ENCODE measurements around the gene FCGR3A.
"Not testable (repeated sequence)": the region's sequence is repeated elsewhere in the genome, so short reads cannot be mapped to it uniquely, and the experiment has no call there.

Gene FCGR3A

GRCh38 chr1:161549652-161550051 is at the start of gene FCGR3A:
TSS of gene FCGR3A (minus strand) at chr1:161549818. CDS start at chr1:161549736, 82 bp downstream.
- no peak for DNase-seq (ENCODE audit: low spot score)

DNA sequence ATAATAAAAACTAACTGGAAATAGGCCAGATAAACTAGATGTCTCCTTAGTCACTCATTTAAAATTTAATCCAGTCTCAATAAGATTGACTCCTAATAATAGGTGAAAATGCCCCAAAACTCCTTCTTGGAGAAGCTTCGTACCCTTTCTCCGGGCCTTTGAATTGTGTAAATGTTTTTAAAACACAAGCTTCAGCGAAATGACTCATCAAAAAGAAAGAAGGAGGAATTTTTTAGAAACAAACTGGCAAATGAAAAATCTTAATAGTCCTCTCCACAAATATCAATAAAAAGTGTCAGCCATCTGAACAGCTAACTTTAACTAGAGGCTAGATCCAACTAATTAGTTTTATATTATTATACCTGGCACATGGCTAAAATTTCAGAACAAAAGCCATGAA is 47.5 kb upstream of the FCGR3A start:
- not testable (repeated sequence) for DNase-seq (ENCODE audit: low spot score)

DNA sequence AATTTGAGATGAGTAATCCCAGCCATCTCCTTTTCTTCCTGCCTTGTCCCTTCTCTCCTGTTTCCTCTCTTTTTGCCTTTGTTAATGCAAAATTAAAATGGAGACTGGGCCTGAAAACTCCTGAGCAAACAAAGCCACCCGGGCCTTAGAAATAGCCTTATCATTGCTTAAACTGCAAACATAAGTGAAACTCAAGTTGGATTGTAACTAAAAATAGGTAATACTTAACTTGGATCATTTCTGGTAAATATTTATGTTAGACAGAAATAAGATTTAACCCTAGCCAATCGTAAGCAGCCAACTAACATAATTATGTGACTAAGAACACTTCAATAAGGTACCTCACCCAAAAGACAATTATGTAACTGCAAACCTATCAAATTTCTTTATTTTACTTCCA is 46.0 kb upstream of the FCGR3A start:
- not testable (repeated sequence) for DNase-seq (ENCODE audit: low spot score)

- not testable (repeated sequence) for DNase-seq (ENCODE audit: low spot score)
These were observed 45.6 kb upstream of the FCGR3A start for GRCh38 chr1:161595173-161595572.

DNA sequence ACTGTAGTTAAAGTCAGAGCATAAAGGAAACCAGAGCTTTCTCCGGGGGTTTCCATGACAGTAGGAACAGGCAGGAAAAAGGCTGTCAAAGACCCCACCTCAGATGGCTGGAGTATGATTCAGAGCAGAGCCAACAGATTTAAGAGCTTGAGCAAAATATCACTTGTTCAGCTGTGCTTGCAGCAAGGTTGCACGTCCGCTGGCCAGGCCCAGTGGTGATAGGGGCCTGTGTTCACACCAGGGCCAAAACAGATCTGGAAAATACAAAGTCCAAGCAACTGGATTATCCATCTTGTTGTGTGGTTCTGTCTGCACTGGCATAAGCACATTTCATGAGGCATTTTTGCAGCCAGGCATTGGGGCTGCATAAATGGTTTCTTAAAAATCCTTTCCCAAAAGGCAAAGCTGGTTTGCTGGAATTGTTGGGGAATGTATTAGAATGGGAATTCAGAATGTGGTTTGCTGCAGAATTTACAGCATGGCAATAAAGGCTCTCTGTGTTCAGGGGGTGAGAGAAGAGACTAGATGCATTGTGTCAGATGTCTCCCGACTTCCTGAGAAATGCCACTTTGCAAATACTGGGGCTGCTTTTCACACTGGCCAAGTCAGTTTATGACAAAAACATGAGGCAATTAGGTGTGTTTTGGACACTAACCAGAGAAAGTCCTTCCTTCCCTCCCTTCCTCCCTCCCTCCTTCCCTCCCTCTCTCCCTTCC is 44.8 kb upstream of the FCGR3A start:
- DNase-seq (ENCODE audit: low spot score), result not testable (repeated sequence)

GRCh38 chr1:161593092-161593755 is 43.6 kb upstream of the FCGR3A start:
- not testable (repeated sequence) for DNase-seq (ENCODE audit: low spot score)

DNA sequence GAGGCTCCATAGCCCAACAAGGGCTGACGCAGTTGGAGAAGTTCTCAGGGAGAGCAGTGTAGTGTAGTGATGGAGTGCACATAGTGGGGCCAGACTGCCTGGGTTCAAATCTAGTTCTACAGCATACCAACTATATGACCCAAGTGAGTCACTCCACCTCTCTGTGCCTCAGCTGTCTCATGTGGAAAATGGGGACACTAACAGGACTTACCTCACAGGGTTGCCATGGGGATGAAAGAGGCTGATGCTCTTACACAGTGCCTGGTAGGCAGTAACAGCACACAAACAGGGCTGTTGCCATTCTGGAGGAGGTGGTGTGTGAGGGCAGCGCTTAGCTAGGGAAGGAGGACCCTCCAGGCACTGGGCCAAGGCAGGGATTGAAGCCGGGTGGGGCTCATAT is 43.0 kb upstream of the FCGR3A start:
- DNase-seq (ENCODE audit: low spot score), result not testable (repeated sequence)

DNA sequence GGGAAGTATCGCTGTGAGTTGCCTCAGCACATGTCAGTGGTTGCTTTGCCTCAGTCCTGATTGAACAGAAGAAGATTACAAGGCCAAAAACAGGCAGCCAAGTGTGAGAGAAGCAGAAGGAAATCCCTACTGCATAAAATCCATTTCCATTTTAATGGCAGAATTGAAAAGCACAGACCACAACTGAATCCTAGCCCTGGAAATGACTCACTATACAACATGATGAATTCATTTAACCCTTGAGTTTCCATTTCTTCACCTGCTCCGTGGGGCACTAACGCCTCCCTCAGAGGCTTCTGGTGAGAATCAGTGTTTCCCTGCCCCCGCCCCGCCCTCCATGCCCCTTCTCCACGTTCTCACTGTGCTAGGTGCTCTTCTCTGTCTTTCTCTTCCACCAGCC is 40.3 kb upstream of the FCGR3A start:
- DNase-seq (ENCODE audit: low spot score), result not testable (repeated sequence)

- not testable (repeated sequence) for DNase-seq (ENCODE audit: low spot score)
These were observed 39.7 kb upstream of the FCGR3A start for GRCh38 chr1:161589365-161589764.

DNA sequence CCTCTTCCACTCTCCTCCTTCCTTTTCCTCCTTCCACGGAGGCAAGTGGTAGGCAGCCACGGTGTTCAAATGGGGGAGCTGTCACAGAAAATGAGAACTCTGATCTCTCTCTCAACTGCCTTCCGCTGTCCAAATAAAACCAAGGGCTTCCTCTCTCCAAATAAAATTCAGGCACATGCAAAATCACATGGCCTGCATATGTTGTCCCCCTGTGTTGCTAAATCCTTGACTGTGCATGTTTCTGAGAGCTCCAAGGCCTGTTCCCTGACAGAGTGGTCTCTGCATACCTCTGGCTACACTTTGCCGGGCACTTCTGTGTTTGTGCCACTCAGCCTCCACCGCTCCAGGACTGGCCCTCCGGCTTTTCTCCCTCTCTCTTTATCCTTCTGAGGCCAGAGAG is 39.0 kb upstream of the FCGR3A start:
- DNase-seq (ENCODE audit: low spot score), result not testable (repeated sequence)

DNA sequence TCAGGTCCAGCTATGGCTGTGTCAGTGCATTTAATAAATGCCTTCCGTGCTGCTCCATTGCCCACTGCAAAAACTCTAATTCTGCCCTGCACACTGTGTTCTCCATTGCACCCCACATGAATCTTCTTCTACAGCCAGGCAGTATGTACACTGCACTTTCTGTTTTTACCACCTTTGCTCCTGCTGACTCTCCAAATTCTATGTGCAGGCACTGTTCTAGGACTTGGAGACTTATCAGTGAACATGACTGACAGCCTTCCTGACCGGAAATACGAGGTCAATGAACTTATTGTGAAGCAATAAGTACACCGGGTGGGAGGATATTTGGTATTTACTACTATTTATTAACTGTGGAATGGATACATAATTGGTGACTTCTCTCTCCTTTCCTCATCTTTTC is 33.3 kb upstream of the FCGR3A start:
- DNase-seq (ENCODE audit: low spot score), result not testable (repeated sequence)

- not testable (repeated sequence) for DNase-seq (ENCODE audit: low spot score)
These were observed 31.4 kb upstream of the FCGR3A start for GRCh38 chr1:161580879-161581537.

GRCh38 chr1:161579856-161580507 is 30.4 kb upstream of the FCGR3A start:
- not testable (repeated sequence) for DNase-seq (ENCODE audit: low spot score)

- DNase-seq (ENCODE audit: low spot score), result not testable (repeated sequence)
These were observed 27.1 kb upstream of the FCGR3A start for GRCh38 chr1:161576676-161577075.

- DNase-seq (ENCODE audit: low spot score), result not testable (repeated sequence)
These were observed 22.1 kb upstream of the FCGR3A start for GRCh38 chr1:161571703-161572102.

DNA sequence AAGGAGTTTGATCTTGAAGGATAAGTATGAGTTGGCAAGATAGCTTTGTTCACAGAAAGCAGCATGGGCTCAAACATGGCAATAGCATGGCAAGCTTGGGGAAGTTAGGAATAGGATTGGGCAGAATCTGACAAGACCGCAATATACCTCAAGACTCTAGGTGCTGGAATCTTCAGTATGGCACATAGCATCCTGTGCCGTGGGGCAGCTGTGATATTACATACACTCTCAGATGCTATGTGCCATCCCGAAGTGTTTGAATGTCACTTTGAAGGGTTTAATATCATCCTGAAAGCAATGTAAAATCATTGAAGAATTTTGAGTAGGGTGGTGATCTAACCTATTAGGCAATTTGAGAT is 17.0 kb upstream of the FCGR3A start:
- DNase-seq (ENCODE audit: low spot score), result not testable (repeated sequence)

GRCh38 chr1:161563522-161563921 is 13.9 kb upstream of the FCGR3A start:
- DNase-seq (ENCODE audit: low spot score), result not testable (repeated sequence)

- DNase-seq (ENCODE audit: low spot score), result not testable (repeated sequence)
These were observed 12.8 kb upstream of the FCGR3A start for GRCh38 chr1:161562441-161562840.

- DNase-seq (ENCODE audit: low spot score), result not testable (repeated sequence)
These were observed 11.5 kb upstream of the FCGR3A start for GRCh38 chr1:161560960-161561715.

DNA sequence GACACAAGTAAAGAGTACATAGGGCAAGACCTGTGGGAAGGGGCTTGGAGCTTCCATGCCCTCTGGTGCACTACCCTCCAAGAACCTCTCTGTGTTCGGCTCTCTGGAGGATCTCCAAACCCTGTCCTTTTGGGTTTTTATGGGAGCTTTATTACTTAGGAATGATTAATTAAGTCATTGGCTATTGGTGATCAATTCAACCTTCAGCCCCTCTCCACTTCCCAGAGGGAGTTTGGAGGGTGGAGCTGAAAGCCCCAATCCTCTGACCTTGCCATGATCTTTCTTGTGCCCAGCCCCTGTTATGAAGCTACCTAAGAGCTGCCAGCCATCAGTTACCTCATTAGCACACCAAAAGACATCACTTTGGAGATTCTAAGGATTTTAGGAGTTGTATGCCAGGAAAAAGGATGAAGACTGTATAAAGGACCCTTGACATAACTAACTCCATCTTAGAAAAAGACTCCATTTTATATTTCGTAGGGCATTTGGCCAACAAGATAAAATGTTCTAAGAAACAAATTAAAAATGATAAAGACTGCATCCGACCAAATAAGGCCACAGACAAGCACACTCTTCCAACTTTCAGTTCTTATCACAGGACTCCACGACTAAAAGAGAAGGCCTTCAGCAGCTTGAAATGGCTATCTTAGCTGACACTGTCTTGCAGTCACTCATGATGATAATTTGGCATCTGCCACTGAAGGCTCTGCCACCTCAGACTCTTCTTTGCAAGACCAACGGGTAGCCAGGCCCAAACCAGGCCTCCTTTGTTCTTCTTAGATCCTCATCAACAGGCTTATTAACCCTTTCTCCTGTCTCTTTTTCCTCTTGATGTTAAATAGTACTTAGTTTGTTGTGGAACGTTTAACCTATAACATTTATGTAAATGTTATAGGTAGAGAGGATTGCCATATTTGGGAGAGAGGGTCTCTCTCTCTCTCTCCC is 8.2 kb upstream of the FCGR3A start:
- DNase-seq (ENCODE audit: low spot score), result not testable (repeated sequence)

Data from AG08395 (cell line).